ENCODE data around the gene WDR27.

DNA sequence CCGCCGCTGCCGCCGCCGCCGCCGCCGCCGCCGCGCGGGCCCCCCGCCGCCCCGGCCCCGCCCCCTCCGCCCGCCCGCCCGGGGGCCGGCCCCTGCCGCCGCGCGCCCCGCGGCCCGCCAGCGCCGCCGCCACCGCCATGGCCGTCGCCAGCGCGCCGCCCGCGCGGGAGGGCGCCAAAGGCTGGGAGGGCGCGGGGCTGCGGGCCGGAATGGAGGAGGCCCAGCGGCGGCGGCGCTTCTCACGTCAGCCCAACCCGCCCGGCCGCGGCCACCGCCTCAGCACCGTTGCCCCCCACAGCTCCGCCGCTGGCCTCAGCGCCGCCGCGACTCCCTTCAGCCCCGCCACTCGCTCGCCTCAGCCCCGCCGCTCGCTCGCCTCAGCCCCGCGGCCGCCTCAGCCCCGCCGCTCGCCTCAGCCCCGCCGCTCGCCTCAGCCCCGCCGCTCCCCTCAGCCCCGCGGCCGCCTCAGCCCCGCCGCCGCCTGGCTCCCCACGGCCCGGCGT is 22.2 kb upstream of the WDR27 start:
- no peak for TF ChIP-seq POLR2AphosphoS5 (IDR thresholded peaks at IDR 0.05)
- TF ChIP-seq, protein P1, sequence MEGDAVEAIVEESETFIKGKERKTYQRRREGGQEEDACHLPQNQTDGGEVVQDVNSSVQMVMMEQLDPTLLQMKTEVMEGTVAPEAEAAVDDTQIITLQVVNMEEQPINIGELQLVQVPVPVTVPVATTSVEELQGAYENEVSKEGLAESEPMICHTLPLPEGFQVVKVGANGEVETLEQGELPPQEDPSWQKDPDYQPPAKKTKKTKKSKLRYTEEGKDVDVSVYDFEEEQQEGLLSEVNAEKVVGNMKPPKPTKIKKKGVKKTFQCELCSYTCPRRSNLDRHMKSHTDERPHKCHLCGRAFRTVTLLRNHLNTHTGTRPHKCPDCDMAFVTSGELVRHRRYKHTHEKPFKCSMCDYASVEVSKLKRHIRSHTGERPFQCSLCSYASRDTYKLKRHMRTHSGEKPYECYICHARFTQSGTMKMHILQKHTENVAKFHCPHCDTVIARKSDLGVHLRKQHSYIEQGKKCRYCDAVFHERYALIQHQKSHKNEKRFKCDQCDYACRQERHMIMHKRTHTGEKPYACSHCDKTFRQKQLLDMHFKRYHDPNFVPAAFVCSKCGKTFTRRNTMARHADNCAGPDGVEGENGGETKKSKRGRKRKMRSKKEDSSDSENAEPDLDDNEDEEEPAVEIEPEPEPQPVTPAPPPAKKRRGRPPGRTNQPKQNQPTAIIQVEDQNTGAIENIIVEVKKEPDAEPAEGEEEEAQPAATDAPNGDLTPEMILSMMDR (IDR thresholded peaks at IDR 0.05; ENCODE audit: poor library complexity, severe bottlenecking): no peak

All from neural cell (in vitro differentiated cells).